Left lung (tissue), 10 donors: ENCODE results near the gene RNF207. TPM values are rescaled to one million over a fixed set of nuclear protein-coding genes. Genes with fewer than 3 reads are reported as not detected.

ENCODE experiments used
- ATAC-seq: fragments of 200-7000 bp; cut with Tn5 transposase; one replicate; pipeline ENCODE4 v1.9.1; 2020; ENCODE audit warnings: moderate library complexity
- DNase-seq, 4 donors: peaks; one replicate each; pipeline ENCODE4 v3.0.0-alpha.2; 2013 to 2020
- H3K27ac ChIP-seq, 2 donors: fragments of 200-600 bp; sonication (generic) in 1 of 2; one replicate each; pipeline versions ENCODE4 v1.5.0 to v1.8.0; 2020 to 2021
- H3K27me3 ChIP-seq, 2 donors: fragments of 200-600 bp; sonication (generic) in 1 of 2; one replicate each; pipeline versions ENCODE4 v1.5.0 to v1.8.0; 2020 to 2021
- H3K36me3 ChIP-seq, 2 donors: fragments of 200-600 bp; sonication (generic) in 1 of 2; one replicate each; pipeline versions ENCODE4 v1.5.0 to v1.8.0; 2020 to 2021
- H3K4me1 ChIP-seq, 2 donors: fragments of 200-600 bp; one replicate each; pipeline ENCODE4 v1.8.0; 2021
- H3K4me3 ChIP-seq, 2 donors: fragments of 200-600 bp; sonication (generic) in 1 of 2; one replicate each; pipeline versions ENCODE4 v1.5.0 to v1.8.0; 2020 to 2021; ENCODE audit warnings: mild to moderate bottlenecking in 1 of 2
- H3K9me3 ChIP-seq, 2 donors: fragments of 200-600 bp; sonication (generic) in 1 of 2; one replicate each; pipeline versions ENCODE4 v1.5.0 to v1.8.0; 2020 to 2021
- CTCF ChIP-seq, 2 donors: fragments of 200-600 bp; sonication (generic) in 1 of 2; IDR thresholded peaks; one replicate each; pipeline versions ENCODE4 v1.5.0 to v1.8.0; 2021; ENCODE audit warnings: antibody characterized with exemption in 2 of 2
- intact Hi-C, 2 donors: fragments of 100-400 bp; cut with DNase I; formaldehyde crosslinking; loops; one replicate each; pipeline versions ENCODE4 v1.11.2 to v1.14.2; 2022
- polyA plus RNA-seq, 6 donors: library from polyadenylated mRNA; unstranded; fragments of 120-200 nt; gene quantifications; one replicate each; pipeline ENCODE4 v1.2.1, GENCODE V29; 2013; ENCODE audit not compliant: insufficient read length in 6 of 6
- total RNA-seq, 2 donors: library from RNA; stranded (reverse); fragmentation: NEBNext Ultra II Directional; extraction: Animal tissue kit (Norgen Biotek cat#: 25700); gene quantifications; one replicate each; pipeline ENCODE4 v1.2.1, GENCODE V29; 2021
- donor health status: DM: no; HTN: yes; CAD: no.
- donor health status: DM: no; HTN: no; CAD: no.

Gene RNF207
- total and polyA plus RNA-seq, 8 donors = 10.7 to 16.3 (median 13.1) TPM

GRCh38 chr1:6270401-6270800 lies 64.5 kb downstream of the RNF207 start:
- H3K27me3 ChIP-seq = no peaks in the 10 kb centered on the region
- no peaks in the 10 kb centered on the region for H3K36me3 ChIP-seq
- intact Hi-C loops = no loop called here
- no peak overlapping the region for H3K4me3 ChIP-seq
- no peak for ATAC-seq
- H3K4me1 ChIP-seq = no peaks in the 10 kb centered on the region
- no peak for TF ChIP-seq CTCF (IDR thresholded peaks at IDR 0.05)
- DNase-seq = no peak
- no peak overlapping the region for H3K27ac ChIP-seq
- H3K9me3 ChIP-seq = no peaks in the 10 kb centered on the region

Other genes with a start within 250 kb of the RNF207 start
- gene NPHP4, start 213.7 kb upstream of the RNF207 start, total RNA-seq = 10 to 100 TPM; 13.4 to 16.4 TPM
- 10 to 100 TPM in 3 of 6 donors, 1 to 10 TPM in 3; 9.4 to 14.2 (median 10.0) TPM for gene NPHP4, start 213.7 kb upstream of the RNF207 start, polyA plus RNA-seq
- gene KCNAB2, start 160.2 kb upstream of the RNF207 start, total RNA-seq = 10 to 100 TPM; 35.6 to 82.5 TPM
- 1 to 10 TPM; 5.6 to 7.0 (median 6.3) TPM for gene KCNAB2, start 160.2 kb upstream of the RNF207 start, polyA plus RNA-seq
- under 1 TPM; 0.03 to 0.13 TPM for gene CHD5, start 25.8 kb upstream of the RNF207 start, total RNA-seq
- gene CHD5, start 25.8 kb upstream of the RNF207 start, polyA plus RNA-seq = under 1 TPM; 0.08 to 0.36 (median 0.15) TPM
- 100 to 1,000 TPM; 265 to 324 TPM for gene RPL22, start 6.5 kb upstream of the RNF207 start, total RNA-seq
- 100 to 1,000 TPM; 591 to 719 (median 663) TPM for gene RPL22, start 6.5 kb upstream of the RNF207 start, polyA plus RNA-seq
- gene ICMT, start 29.8 kb downstream of the RNF207 start, total RNA-seq = 10 to 100 TPM; 70.0 to 84.1 TPM
- 10 to 100 TPM; 32.0 to 49.1 (median 40.1) TPM for gene ICMT, start 29.8 kb downstream of the RNF207 start, polyA plus RNA-seq
- gene HES3, start 38.1 kb downstream of the RNF207 start, total RNA-seq = not detected
- gene HES3, start 38.1 kb downstream of the RNF207 start, polyA plus RNA-seq = not detected
- 10 to 100 TPM; 15.3 to 16.4 TPM for gene GPR153, start 55.0 kb downstream of the RNF207 start, total RNA-seq
- 10 to 100 TPM; 13.8 to 31.6 (median 19.7) TPM for gene GPR153, start 55.0 kb downstream of the RNF207 start, polyA plus RNA-seq
- gene ACOT7, start 187.6 kb downstream of the RNF207 start, total RNA-seq = 10 to 100 TPM; 28.8 to 30.1 TPM
- gene ACOT7, start 187.6 kb downstream of the RNF207 start, polyA plus RNA-seq = 10 to 100 TPM; 13.1 to 16.8 (median 14.6) TPM
- 1 to 10 TPM; 1.6 to 6.6 TPM for gene HES2, start 213.8 kb downstream of the RNF207 start, total RNA-seq
- under 1 TPM; 0.06 to 0.35 (median 0.16) TPM for gene HES2, start 213.8 kb downstream of the RNF207 start, polyA plus RNA-seq
- gene ESPN, start 218.7 kb downstream of the RNF207 start, total RNA-seq = 1 to 10 TPM; 1.2 to 3.7 TPM
- gene ESPN, start 218.7 kb downstream of the RNF207 start, polyA plus RNA-seq = 1 to 10 TPM; 1.7 to 3.1 (median 2.2) TPM